HFFc6 (cell line): ENCODE data around the gene OR6B3. TPM values are rescaled to one million over a fixed set of nuclear protein-coding genes. Genes with fewer than 3 reads are reported as not detected.

Experiments used
- DNase-seq: peaks from one replicate; pipeline ENCODE4 v3.0.0-alpha.2; 2018
- H3K27ac Mint-ChIP-seq: 2 replicates; pipeline ENCODE4 v1.8.0; 2020; ENCODE audit warnings: mild to moderate bottlenecking, mixed read lengths
- H3K27me3 Mint-ChIP-seq: 2 replicates; pipeline ENCODE4 v1.8.0; 2021; ENCODE audit warnings: mild to moderate bottlenecking, moderate library complexity, mixed read lengths; ENCODE audit not compliant: insufficient read depth
- H3K36me3 Mint-ChIP-seq: 2 replicates; pipeline ENCODE4 v1.8.0; 2021; ENCODE audit warnings: low read depth, mixed read lengths
- H3K4me1 Mint-ChIP-seq: 2 replicates; pipeline ENCODE4 v1.8.0; 2020; ENCODE audit warnings: low read depth, mixed read lengths
- H3K4me3 Mint-ChIP-seq: 2 replicates; pipeline ENCODE4 v1.8.0; 2020; ENCODE audit warnings: mild to moderate bottlenecking, moderate library complexity, mixed read lengths
- H3K9me3 Mint-ChIP-seq: 2 replicates; pipeline ENCODE4 v1.8.0; 2020; ENCODE audit warnings: mild to moderate bottlenecking, mixed read lengths
- CTCF ChIP-seq: fragments of 200-600 bp; sonication (generic); IDR thresholded peaks from 2 replicates; pipeline ENCODE4 v1.5.0; 2021; ENCODE audit warnings: antibody characterized with exemption, mild to moderate bottlenecking
- total RNA-seq, 6 experiments: library from RNA; stranded (reverse); fragmentation: NEBNext Ultra II Directional; extraction: Animal tissue kit (Norgen Biotek cat#: 25700); gene quantifications; 2 replicates in 1 of 6; 3 replicates in 5 of 6; pipeline ENCODE4 v1.2.3, GENCODE V29; 2021

OR6B3 gene
- total RNA-seq, 6 experiments from 2014 or later: not detected

- H3K4me3 Mint-ChIP-seq: no peak overlapping the region
- no peaks in the 10 kb centered on the region for H3K4me1 Mint-ChIP-seq
- no peak for TF ChIP-seq CTCF
- peaks cover 8% of the 10 kb centered on the region for H3K36me3 Mint-ChIP-seq
- no peak overlapping the region for H3K27ac Mint-ChIP-seq
- peaks cover 9% of the 10 kb centered on the region; the same call in 1 of the 2 replicates for H3K27me3 Mint-ChIP-seq
- DNase-seq: no peak
- H3K9me3 Mint-ChIP-seq: peaks cover 32% of the 10 kb centered on the region
These were observed 25.3 kb upstream of the OR6B3 start for GRCh38 chr2:240078631-240079030.

- Mint-ChIP-seq H3K9me3 (peaks cover 32% of the 10 kb centered on the region), H3K4me3 (no peak overlapping the region), H3K36me3 (peaks cover 8% of the 10 kb centered on the region), H3K4me1 (no peaks in the 10 kb centered on the region), H3K27ac (no peak overlapping the region), H3K27me3 (peaks cover 10% of the 10 kb centered on the region)
- TF ChIP-seq CTCF: no peak
- no peak for DNase-seq
These were observed 24.1 kb upstream of the OR6B3 start for GRCh38 chr2:240077442-240077841.

- Mint-ChIP-seq H3K36me3 (peaks cover 8% of the 10 kb centered on the region), H3K4me1 (no peaks in the 10 kb centered on the region), H3K27ac (no peak overlapping the region), H3K27me3 (peaks cover 17% of the 10 kb centered on the region), H3K4me3 (no peak overlapping the region), H3K9me3 (peaks cover 32% of the 10 kb centered on the region)
- DNase-seq: no peak
- TF ChIP-seq CTCF: no peak
These were observed 21.2 kb upstream of the OR6B3 start for GRCh38 chr2:240074545-240074944.

GRCh38 chr2:240070907-240071306 lies 17.6 kb upstream of the OR6B3 start:
- no peak for DNase-seq
- H3K4me3 Mint-ChIP-seq: no peak overlapping the region
- TF ChIP-seq CTCF: no peak
- no peaks in the 10 kb centered on the region for H3K36me3 Mint-ChIP-seq
- H3K27me3 Mint-ChIP-seq: peaks cover 30% of the 10 kb centered on the region
- no peaks in the 10 kb centered on the region for H3K4me1 Mint-ChIP-seq
- no peaks in the 10 kb centered on the region for H3K9me3 Mint-ChIP-seq
- H3K27ac Mint-ChIP-seq: no peak overlapping the region

- no peak overlapping the region for H3K27ac Mint-ChIP-seq
- no peaks in the 10 kb centered on the region for H3K36me3 Mint-ChIP-seq
- no peak overlapping the region for H3K4me3 Mint-ChIP-seq
- no peak for DNase-seq
- no peak for TF ChIP-seq CTCF
- H3K27me3 Mint-ChIP-seq: peaks cover 32% of the 10 kb centered on the region
- no peaks in the 10 kb centered on the region for H3K4me1 Mint-ChIP-seq
- H3K9me3 Mint-ChIP-seq: no peaks in the 10 kb centered on the region
These were observed 16.5 kb upstream of the OR6B3 start for GRCh38 chr2:240069829-240070228.

DNA sequence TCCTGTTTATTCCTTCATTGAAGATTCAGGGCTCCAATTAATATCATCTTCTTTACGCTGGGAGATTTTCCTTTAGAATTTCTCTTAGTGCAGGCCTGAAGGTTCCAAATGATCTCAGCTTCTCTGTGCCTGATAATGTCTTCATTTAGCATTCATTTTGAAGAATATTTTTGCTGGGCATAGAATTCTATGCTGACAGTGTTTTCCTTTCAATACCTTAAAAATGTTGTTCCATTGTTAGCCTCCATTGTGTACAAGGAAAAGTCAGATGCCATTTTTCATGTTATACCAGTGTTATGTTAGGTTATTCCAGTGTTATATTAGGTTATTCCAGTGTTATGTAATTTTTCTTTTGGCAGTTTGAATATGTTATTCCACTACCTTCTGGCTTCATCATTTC lies 14.9 kb upstream of the OR6B3 start:
- peaks cover 33% of the 10 kb centered on the region for H3K27me3 Mint-ChIP-seq
- no peaks in the 10 kb centered on the region for H3K4me1 Mint-ChIP-seq
- no peak for TF ChIP-seq CTCF
- no peak overlapping the region for H3K27ac Mint-ChIP-seq
- no peaks in the 10 kb centered on the region for H3K9me3 Mint-ChIP-seq
- no peak for DNase-seq
- H3K36me3 Mint-ChIP-seq: no peaks in the 10 kb centered on the region
- H3K4me3 Mint-ChIP-seq: no peak overlapping the region
